8988T (cell line): ENCODE measurements around the gene MVB12B.

Source experiments
- DNase-seq: peaks from one replicate; pipeline ENCODE4 v3.0.0; 2011

MVB12B gene

DNA sequence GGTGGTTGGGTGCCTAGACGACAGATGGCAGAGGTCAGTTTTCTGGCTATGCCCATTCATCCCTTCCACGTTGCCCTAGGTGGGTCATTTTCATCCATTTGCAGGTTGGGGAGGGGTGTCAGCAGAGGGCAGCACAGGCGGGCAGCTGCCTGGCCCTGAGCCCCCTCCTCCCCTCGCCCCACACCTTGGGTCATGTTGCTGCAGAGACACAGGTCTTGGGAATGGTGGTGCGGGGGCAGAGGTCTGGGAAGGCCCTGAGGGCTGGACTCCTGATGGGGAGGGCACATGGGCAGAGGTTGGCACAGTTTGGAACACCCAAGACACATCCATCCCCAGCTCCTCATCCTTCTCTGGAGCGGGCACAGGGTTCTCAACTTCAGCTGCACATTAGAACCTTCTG lies 183.9 kb downstream of the MVB12B start:
- no peak for DNase-seq

DNA sequence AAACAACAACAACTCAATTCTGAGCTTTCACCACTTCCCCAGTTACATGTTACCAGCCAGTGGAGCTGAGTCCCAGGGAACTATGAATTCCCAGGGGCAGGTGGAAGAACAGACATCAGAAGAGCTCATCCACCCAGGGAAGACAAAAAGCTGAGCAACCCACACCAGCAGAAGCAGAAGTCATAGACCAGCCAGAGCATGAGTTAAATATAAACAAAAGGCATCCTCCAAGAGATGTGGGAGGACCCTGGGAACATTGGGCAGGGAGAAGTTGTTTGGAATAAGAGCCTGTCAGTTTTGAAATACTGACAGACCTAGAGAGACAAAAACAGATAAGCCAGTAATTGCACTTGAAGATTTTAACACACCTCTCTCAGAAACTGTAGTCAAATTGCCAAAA lies 184.8 kb downstream of the MVB12B start:
- no peak for DNase-seq

DNA sequence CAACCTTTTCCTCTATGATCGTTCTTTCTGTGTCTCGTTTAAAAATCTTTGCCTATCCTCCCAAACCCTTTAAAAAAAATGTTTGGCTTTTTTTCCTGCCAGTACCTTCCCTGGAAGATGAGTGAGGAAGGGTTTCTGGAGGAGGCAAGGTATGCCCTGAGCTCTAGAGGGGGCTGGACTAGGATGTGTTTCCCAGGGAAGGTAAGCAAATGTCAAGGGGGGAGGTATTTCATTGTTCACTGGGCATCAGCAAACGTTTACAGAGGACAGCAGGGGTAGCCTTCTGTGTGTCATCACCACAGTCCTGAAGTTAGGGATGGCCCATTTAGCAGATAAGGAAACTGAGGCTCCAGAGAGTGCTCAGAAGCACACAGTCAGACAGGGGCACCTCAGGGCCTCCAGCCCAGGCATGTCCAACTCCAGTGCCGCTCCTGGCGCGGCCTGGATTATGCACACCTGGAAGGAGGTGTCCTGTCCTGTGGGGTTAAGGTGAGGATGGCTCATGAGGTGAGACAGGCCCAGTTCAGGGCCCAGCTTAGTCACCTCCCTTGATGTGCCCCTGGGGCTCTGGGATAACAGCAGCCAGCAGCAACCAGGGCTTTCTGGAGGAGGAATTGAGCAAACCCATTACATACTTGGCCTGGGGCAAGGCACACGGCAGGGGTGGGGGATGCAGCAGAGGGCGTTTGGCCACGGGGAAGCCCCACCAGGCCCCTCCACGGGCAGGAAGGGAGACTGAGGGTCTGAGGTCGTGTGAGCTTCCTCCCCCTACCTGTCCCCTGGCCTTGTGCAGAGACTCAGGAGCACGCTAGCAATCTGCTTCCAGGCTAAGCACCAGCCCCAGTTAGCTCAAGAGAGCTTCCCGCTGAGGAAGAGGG lies 186.8 kb downstream of the MVB12B start:
- DNase-seq, result no peak

DNA sequence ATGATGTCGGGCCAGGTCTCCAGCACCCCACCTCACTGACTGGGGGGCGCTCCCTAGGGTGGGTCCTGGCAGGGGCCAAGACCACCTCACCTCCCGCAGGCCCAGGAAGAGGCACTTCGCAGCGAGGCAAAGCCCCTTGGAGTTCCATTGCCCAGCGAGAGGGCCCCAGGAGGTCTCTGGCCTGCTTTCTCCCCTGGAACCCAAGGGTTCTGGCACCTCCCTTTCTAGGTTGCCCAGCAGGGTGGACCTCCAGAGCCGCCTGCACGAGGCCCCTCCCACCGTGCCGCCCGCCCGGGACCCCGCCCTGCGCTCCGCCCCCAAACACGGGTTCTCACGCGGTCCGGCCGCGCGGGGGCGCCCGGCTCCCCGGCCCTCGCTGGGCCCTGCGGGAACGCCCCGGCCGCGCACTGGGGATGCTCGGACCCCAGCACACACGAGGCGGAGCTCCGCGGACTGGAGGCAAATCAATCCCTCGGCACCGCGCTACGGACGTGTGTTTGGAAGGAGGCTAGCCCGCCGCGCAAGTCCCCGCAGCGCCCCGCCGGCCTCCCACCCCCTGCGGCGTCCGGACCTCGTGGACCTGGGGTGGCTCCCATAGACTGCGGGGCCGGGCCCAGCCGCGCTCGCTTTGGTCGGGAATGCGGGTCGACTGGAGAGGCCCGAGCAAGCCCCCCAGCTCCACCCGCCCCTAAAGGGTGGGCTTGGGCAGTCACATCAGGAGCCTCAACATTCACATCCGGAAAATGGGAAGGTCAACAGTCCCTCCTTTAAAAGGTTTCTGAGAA lies 187.6 kb downstream of the MVB12B start:
- peak; percentile 89 for DNase-seq

DNA sequence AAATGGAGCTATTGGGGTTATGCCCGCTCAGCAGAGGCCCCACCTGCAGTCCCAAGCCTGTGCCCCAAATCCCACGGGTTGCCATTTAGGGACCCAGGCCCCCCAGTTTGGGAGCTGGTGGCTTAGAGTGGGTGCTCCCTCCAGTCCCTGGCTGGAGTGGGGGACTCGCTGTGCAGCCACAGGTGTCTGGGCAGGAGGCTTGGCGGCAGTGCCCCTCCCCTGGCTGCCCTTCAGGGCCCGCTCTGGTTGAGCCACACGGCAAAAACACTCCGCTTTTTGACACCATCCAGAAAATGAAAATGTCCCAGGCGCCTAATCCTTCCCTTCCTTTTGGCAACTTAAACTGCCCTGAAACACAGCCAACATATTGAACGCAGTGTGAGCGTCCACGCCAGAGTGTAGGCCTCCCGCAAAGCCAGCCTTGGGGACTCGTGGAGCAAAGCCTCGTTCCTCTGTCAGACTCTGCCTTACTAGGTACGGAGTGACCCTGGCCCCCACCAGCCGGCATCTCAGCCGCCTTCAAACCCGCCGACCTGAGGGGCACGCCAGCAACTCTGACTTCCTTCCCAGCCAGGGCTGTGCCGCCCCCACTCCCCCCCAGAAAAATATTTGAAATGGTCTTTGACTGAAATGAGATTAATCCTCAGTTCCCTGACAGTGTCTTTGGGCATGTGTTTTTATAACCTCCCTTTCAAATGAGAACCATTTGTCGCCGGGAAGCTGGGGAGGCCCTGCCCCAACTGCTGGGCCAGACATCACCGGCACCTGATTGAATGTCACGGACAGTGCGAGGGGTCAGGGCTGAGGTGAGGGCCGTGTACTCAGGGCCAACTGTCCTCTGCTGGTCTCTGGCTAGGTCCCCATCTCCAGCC lies 188.6 kb downstream of the MVB12B start:
- DNase-seq, result no peak

DNA sequence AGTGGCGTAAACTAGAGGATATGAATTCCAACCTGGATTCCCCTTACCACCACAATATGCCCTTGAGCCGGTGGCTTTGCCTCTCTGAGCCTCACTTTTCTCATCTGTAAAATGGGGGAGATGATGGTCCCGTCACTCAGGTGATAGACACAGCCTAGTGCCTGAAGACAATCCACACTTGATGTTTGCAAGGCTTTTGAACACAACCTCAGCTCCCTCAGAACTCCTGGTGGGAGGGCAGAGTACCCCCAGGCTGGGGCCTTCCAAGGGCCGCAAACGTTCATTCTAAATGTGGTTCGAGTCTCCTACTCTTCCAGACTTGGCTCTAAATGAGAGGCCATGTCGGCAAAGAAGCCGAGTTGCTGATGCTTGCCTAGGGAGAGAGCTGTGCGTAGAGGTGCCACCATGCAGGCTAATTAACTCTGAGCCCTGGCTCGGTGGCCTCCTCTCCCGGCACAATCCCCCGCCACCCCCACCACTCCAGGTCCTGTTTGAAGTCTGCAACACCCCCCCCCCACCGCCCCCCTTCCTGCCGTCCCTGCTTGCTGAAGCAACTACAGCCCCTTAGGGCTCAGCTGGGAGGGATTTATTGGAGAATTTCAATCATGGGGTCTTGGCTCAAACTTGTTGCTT lies 189.4 kb downstream of the MVB12B start:
- no peak for DNase-seq

DNA sequence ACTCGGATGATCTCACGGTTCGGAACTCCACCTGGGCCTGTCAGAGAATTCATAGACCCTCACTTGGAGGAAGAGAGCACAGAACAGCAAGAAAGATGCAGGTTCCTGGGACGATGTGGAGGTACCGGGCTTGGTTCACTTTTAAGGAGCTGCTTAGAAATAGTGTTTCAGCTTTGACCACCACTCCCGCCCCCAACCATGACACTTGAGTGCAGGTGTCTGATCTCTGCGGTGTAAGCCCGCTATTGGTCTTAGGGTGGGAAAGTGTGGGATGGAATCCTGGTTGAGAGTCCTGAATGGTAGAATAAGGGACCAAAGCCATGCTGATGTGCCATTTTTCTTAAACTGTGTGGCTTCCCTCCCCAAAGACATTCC lies 189.9 kb downstream of the MVB12B start:
- no peak for DNase-seq

DNA sequence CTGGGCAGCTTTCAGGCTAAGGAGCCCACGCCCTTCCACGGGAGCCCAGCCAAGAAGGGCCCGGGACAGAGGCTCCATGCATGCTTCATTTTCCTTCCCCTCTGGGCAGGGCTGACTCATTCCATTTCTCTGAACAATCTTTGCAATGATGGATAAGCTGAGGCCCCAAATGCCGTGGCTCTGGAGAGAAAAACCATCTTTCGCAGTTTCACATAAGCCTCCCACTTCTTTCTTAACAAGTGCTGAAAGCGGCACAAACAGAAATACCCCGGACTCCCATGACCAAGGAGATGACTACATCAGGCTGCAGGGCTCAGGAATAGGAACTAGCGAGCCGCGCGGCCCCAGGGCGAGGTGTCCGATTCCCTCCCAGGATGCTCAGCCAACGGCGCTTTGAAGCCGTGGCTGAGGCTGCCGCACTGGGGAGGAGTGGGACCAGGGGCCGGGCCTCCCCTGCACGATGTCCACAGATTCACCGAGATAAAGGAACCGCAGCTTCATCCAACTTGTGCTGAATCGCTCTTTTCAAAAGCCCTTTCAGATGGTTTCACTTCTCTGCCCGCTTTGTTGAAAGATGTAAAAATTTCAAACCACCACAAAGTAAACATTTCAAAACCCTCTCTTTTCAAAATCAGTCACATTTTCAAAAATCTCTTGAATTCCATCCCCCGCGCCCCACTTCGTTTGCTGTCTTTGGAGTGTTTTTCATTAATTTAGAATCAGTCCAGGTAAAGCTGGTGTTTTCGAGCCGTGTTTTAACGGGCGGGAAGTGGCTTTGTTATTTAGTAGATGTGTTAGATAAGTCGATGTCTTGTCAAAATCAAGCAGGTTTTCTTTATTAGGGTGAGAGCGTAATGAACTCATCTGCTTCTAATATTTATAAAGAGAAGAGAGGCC lies 190.6 kb downstream of the MVB12B start:
- DNase-seq, result no peak

DNA sequence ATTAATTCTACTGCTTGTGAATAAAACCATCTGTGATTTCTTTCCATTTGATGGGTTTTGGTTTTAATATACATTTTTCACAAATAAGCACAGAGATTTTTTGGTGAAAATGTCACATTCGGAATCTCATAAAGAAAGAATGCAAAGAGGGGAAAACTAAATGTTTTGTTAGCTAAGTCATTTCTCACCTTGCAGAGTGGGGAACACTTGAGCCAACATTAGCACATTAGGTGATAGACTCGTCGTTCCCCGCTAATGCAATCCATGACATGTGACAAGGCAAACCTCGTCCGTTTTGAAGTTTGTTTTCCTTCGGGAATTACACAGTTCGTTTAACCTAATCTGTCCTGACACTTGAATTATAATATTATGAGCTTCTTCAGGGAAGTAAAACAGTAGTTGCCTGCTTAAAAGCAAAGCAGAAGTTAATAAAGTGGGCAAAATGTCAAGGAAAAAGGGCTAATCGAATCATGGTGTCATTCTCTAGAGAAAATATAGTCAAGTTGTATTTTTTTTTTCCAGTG lies 191.3 kb downstream of the MVB12B start:
- DNase-seq, result no peak

DNA sequence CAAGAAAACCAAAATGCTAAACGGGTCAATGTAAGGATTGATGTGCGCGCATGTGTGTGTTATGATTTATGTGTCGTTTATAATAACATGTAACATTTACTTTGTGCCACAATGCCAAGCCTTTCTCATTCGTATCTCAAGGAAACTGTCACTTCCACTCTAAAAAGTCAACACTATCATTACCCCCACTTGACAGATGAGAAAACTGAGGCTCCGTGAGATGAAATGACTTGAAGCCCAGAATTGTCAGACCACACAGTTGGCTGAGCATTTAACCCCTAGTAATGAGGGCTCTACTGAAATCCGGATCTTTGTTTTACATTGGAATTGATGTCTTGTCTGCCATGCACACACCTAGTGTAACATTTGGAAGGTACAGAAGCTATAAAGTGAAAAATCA lies 192.1 kb downstream of the MVB12B start:
- DNase-seq, result no peak

DNA sequence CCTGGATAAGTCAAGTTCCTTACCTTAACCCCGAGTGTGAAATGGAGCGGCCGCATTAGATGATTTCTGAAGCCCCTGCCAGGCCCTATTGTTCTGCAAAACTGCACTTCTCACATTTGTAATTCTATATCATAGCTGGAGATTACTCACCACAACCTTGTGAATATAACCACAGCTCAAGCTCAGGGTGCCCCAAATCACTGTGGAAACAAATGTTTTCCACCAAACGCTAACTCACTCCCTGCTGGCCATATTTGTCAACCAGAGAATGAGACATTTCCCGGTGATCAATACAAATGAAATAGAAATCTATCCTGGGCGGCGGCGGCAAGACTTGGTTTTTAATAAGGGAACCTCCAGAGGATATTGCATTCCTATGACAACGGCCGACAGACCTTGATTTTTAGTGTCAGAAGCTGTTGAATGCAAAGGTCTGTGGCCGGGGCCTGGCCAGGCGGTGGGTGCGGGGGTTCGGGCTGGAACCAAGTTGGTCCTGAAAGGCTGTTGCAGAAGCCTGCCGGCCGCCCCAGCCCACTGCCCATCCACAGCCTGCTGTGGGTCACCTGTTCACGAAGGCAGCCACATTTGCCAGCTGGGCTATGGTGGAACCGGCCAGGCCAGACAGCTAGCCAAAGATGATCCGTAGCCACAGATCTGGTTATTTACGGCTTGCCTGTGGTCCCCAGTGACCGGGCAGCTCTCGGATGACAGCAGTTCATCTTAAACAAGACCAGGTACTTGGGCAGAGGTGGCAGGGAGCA lies 193.2 kb downstream of the MVB12B start:
- no peak for DNase-seq

DNA sequence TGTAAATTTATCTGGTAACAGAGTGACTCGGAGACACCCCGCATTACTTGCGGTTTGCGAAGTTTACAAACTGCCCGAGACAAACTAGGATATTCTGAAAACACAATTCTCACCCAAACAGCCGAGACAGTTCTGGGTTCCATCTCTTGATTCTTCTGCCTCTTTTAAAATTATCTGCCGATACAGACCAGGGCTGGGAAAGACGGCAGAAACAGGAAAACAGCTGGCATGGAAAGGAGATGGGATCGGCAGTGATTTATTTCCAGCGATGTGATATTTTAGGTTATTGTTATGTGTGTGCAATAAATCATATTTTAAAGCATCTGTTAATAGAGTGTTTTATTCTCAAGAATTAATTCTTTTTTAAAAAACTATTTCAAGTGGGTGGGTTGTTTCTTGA lies 193.8 kb downstream of the MVB12B start:
- no peak for DNase-seq

DNA sequence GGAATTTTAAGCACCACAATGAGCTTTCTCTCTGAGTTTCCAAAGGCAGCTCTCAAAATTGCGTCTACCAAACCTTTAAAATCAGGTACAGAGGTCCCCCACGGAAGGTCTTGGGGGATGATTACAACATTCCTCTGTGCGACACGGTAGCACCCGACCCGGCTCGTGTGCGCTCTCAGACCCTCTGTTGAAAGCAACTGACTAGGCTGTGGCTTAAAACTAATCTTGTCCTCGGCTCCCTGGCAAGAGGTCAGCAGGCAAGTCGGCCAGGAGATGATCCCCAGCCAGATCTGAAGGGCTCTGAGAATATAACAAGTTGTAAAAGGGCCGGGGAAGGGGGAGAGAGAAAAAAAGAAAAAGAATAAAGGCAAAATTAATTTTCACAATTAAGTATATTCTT lies 194.5 kb downstream of the MVB12B start:
- DNase-seq, result no peak

DNA sequence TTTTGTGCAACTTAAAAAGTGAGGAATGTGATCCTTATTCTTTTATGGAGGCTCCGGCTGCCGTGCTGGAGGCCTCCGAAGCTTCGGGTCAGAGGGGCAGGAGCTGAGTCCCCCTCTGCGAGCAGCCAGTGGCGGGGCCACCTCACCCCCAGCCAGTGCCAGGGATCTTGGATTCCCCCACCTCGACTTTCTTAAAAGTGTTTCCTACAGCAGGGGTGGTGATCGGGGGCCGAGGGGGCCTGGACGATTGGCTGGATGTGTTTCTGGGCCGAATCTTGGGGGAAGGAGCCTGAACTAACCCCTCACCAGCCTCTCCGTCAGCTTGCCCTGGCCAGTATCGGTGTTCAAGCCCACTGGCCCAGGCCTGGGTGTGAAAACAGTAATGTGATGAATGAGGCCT lies 194.9 kb downstream of the MVB12B start:
- DNase-seq, result no peak

DNA sequence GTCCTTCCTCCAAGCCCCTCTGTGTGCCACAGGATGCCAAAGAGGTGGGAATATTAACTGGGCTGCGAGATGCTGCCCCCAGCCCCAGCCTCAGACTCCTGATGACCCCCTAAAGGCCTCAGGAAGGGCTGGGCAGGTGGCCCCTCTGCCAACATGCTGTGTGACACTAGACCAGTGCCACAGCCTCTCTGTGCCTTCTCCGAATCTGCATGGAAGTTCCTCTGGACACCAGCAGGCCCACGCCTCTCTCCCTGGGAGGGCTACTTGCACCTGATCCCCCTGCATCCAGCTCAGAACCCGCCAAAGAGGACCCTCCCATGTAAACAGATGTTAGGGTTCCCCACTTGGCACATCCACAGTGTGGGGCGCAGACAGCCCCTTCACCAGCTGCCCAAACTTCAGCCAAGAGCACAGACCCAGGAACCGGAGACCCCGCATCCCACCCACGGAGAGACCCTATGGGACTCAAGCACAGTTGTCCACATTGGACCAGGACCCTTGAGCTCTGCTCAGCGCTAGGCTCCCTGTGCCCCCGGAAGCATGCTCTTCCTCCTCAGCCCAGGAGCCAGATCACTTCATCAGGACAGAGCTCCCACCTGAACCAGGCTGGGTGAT lies 195.5 kb downstream of the MVB12B start:
- no peak for DNase-seq

DNA sequence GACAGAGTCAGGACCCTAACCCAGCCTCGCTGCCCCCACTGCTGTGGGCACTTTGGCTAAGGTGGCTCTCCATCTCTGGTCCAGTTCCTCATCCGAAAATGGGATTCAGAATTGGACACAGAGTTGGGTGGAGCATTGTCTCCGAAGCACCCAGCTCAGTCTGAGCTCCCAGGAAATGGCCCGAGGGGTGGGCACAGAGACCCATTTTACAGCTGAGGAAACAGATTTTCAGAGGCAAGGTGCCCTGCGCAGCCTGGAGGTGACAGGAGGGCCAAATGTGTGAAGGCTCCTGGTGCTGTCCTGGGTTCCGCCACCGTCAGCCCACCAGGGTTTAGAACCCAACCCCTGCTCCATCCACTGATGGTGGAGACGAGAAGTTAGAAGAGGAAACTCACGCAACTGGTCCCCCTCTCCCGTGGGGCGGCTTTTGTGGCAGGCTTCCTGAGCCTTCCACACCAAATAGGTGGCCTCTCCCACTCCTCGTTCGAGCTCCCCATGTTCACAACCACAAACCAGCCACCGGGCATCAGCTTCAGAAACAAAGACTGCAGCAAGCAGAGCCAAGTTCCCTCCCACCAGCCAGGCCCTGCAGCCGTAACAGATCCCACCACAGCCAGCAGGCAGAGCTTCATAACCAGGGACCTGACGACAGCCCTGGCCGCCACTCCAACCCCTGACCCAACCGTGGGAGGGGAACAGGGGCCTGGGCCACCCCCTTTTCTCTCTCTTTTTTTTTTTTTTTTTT lies 196.2 kb downstream of the MVB12B start:
- DNase-seq, result no peak

DNA sequence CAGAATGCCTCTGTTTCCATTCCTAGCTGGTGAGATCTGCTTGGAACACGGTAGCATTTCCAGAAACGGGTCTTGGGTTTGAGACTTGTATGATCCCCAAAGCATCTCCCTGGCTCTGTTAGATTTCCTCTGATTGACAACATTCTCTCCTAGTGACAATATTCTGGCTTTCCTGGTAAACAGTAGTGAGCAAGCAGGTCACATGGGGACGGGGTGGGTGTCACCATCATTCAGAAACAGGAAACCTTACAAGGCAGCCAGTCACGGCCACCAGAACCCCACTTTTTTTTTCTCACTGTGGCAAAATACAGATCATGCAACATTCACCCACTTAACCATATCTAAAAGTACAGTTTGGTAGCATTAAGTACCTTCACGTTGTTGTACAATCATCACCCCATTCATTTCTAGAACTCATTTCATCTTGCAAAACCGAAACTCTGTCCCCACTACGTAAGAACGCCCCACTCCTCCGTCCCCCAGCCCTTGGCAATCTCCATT lies 197.0 kb downstream of the MVB12B start:
- no peak for DNase-seq

DNA sequence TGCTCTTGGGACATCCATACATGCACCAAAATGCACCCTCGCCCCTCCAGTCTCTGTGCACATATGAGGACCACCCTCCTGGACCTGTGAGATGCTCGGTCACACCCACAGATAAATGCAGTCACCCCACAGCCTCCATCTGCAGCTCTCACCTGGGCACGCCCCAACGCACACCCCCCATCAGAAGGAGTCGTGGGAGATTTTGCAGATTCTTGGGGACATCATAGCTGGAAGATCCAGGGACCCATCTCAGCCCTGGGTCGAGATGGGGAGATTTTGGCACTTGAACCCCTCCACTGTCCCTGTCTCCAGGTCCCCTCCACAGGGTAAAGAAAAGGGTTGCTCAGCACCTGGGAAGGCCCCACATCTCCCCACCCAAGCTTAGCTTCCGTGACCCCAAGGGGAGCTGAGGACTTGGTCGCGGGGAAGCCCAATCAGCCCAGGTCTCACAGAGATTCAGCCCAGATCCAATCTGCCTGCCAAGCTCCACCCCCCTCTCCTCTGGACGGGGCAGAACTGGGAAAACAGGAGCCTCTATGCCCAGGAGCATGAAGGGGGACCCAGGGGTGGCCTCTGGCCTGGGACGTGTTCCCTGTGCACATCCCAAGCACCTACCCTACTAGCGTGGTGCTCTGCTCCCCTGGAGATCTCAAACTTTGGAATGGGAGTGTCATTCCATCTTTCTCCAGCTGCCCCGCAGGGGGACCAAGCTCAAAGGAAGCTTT lies 197.9 kb downstream of the MVB12B start:
- DNase-seq, result no peak
